SK-MEL-5 (cell line): ENCODE results near the gene ZNF619. TPM values are rescaled to one million over a fixed set of nuclear protein-coding genes. Genes with fewer than 3 reads are reported as not detected.
"Not testable (repeated sequence)": the region's sequence is repeated elsewhere in the genome, so short reads cannot be mapped to it uniquely, and the experiment has no call there.

Experiments
- DNase-seq: peaks from one replicate; pipeline ENCODE4 v3.0.0-alpha.2; 2016; ENCODE audit warnings: low read depth, low spot score
- in situ Hi-C: cut with HindIII; loops from 2 replicates; pipeline ENCODE4 v1.10.0; 2016; ENCODE audit warnings: low sequenced_read_pairs, high pct_unique_total_duplicates, low pct_unique_long_range_greater_than_20kb
- total RNA-seq: library from RNA; depleted of rRNA; stranded (reverse); fragments of >200 nt; shearing (Covaris generic); gene quantifications from 2 replicates; pipeline ENCODE4 v1.2.3, GENCODE V29; 2014

Gene ZNF619
- total RNA-seq, 1 experiment from 2014 or later, result 2.7 TPM

- in situ Hi-C loops, result not testable (repeated sequence)
Observed at GRCh38 chr3:40462838-40463237, 14.1 kb upstream of the ZNF619 start.

GRCh38 chr3:40463579-40463978 is 13.3 kb upstream of the ZNF619 start:
- in situ Hi-C loops, result no loop called here
- no peak for DNase-seq

More at GRCh38 chr3:40462838-40463237, 14.1 kb upstream of the ZNF619 start:
- DNase-seq, result not testable (repeated sequence)

- DNase-seq, result no peak
- in situ Hi-C loops, result no loop called here
Observed at GRCh38 chr3:40464339-40465110, 12.4 kb upstream of the ZNF619 start.

- in situ Hi-C loops, result no loop called here
- DNase-seq, result no peak
Observed at GRCh38 chr3:40465111-40465407, 11.9 kb upstream of the ZNF619 start.

GRCh38 chr3:40465456-40465855 is 11.5 kb upstream of the ZNF619 start:
- in situ Hi-C loops, result no loop called here
- DNase-seq, result no peak

GRCh38 chr3:40468018-40468417 is 8.9 kb upstream of the ZNF619 start:
- no peak for DNase-seq
- in situ Hi-C loops, result no loop called here

- in situ Hi-C loops, result no loop called here
Observed at GRCh38 chr3:40470701-40471100, 6.2 kb upstream of the ZNF619 start.

GRCh38 chr3:40477666-40478065 is 744 bp downstream of the ZNF619 start:
- in situ Hi-C loops, result no loop called here

More at GRCh38 chr3:40470701-40471100, 6.2 kb upstream of the ZNF619 start:
- no peak for DNase-seq

GRCh38 chr3:40487172-40487571 is 10.2 kb downstream of the ZNF619 start:
- no peak for DNase-seq
- in situ Hi-C loops, result no loop called here

More at GRCh38 chr3:40477666-40478065, 744 bp downstream of the ZNF619 start:
- no peak for DNase-seq

- no peak for DNase-seq
- in situ Hi-C loops, result no loop called here
Observed at GRCh38 chr3:40490916-40491315, 14.0 kb downstream of the ZNF619 start.

- no peak for DNase-seq
- in situ Hi-C loops, result no loop called here
Observed at GRCh38 chr3:40494698-40495097, 17.8 kb downstream of the ZNF619 start.

GRCh38 chr3:40497288-40497687 is 20.4 kb downstream of the ZNF619 start:
- in situ Hi-C loops, result no loop called here
- no peak for DNase-seq

- in situ Hi-C loops, result no loop called here
Observed at GRCh38 chr3:40499952-40500351, 23.0 kb downstream of the ZNF619 start.

GRCh38 chr3:40502034-40502433 is 25.1 kb downstream of the ZNF619 start:
- no peak for DNase-seq
- in situ Hi-C loops, result no loop called here

More at GRCh38 chr3:40499952-40500351, 23.0 kb downstream of the ZNF619 start:
- no peak for DNase-seq

GRCh38 chr3:40504636-40505430 is 27.9 kb downstream of the ZNF619 start:
- DNase-seq, result peak; percentile 84
- in situ Hi-C loops, result no loop called here

GRCh38 chr3:40505599-40506462 is 28.9 kb downstream of the ZNF619 start, which contains the start of gene ZNF620:
Gene ZNF620, plus strand, starts transcription at chr3:40506039. Its CDS starts 314 bp downstream, at chr3:40506353.
- in situ Hi-C loops, result no loop called here
- DNase-seq, result peak; percentile 59

- in situ Hi-C loops, result no loop called here
- DNase-seq, result no peak
Observed at GRCh38 chr3:40511031-40511718, 34.3 kb downstream of the ZNF619 start.
